LHCN-M2 (cell line): Measurements from ENCODE around the gene USP25. TPM values are rescaled to one million over a fixed set of nuclear protein-coding genes. Genes with fewer than 3 reads are reported as not detected.
A peak's percentile ranks its signal among the peaks of the same experiment; 100 is the strongest.

Experiments
- DNase-seq: peaks from one replicate; pipeline ENCODE4 v3.0.0-alpha.2; 2012; ENCODE audit warnings: low read depth
- total RNA-seq: library from RNA; depleted of rRNA; stranded (reverse); fragments of >200 nt; gene quantifications from 2 replicates; pipeline ENCODE4 v1.2.3, GENCODE V29; 2014

The USP25 gene
- total RNA-seq, 1 experiment from 2014 or later = 27.6 TPM

DNA sequence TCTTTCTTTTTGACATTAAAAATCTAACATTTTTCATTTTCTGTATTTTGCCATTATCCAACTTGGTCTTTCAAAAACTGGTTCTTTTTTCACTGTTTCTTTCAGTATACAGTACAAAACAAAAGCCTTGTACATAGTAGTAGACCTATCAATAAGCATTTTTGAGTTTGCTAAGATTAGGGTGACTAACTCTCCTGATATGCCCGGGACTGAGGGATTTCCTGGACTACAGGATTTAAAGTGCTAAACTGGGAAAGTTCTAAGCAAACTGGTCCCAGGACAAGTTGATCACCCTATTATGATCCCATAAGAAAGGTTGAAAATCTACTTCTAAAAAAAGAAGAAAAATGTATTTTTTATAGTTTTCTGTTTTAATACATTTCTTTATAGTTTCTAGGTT lies 120.9 kb downstream of the USP25 start:
- DNase-seq = peak; percentile 66

DNA sequence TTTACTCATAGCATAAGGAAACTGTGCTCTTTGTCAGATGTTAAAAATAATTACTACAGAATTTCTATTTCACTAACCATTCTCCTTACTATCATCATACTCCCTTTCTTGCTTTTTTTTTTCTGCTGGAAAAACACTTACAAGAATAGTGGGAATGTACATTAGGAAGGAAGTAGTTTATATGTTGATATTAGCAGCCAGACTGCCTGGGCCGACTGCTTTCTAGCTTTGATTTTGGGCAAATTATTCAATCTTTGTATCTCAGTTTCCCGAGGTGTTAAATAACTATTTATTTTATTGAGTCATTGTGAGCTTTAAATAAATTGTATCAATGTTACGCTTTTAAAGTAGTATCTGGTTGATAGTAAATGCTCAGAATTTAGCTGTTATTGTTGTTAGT lies 122.4 kb downstream of the USP25 start:
- no peak for DNase-seq

- DNase-seq = no peak
These were observed 123.3 kb downstream of the USP25 start for GRCh38 chr21:15853126-15853525.

- no peak for DNase-seq
These were observed 127.0 kb downstream of the USP25 start for GRCh38 chr21:15856813-15857212.

DNA sequence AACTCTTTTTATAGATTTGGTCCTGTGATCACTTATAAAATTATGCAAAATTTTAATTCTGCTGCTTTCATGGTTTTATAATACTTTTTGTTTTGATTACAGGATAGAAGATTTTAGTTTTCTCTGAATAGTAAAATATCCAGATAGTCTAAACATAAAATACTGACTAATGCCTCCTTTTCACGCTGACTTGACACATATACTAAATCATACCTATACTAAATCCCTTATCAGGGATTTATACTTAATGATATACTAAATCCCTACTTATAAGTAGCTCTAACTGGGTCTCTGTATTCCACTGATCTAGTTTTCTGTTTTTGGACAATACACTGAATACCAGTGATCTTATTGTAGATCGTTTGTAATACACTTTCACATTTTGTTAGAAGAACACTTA lies 128.0 kb downstream of the USP25 start:
- no peak for DNase-seq

DNA sequence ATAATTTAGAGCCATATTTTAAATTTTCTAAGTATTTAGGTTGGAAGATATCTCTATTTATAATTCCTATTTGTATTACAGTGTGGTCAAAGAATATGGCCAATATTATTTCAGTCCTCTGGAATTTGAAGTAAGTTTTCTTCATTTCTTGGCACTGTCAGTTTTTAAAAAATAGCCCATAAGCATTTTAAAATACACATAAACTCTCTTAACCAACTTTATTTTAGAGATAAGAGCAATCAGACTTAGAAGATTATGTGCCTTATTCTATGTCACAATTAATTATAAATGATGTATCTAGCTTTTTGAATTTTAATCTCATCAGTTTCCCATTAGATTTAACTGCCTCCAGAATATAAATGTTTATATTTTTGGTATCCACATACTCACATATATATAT lies 130.8 kb downstream of the USP25 start:
- no peak for DNase-seq

DNA sequence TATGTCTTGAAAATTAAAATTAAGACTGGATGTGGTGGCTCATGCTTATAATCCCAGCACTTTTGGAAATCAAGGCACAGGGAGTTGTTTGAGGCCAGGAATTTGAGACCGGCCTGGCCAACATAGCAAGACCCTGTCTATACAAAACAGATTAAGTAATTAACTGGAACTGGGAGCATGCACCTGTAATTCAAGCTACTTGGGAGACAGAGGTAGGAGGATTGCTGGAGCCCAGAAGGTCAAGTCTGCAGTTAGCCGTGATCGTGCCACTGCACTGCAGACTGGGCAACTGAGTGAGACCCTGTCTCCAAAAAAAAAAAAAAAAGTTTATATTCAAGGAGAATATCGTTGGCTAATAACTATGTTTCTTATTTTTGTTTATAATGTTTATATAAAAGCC lies 139.2 kb downstream of the USP25 start:
- DNase-seq = no peak

- no peak for DNase-seq
These were observed 141.0 kb downstream of the USP25 start for GRCh38 chr21:15870819-15871218.

GRCh38 chr21:15872236-15872635 lies 142.5 kb downstream of the USP25 start:
- DNase-seq = peak; percentile 67

GRCh38 chr21:15874615-15875014 lies 144.8 kb downstream of the USP25 start:
- no peak for DNase-seq

GRCh38 chr21:15875286-15875685 lies 145.5 kb downstream of the USP25 start:
- no peak for DNase-seq

- DNase-seq = no peak
These were observed 164.1 kb downstream of the USP25 start for GRCh38 chr21:15893902-15894301.

DNA sequence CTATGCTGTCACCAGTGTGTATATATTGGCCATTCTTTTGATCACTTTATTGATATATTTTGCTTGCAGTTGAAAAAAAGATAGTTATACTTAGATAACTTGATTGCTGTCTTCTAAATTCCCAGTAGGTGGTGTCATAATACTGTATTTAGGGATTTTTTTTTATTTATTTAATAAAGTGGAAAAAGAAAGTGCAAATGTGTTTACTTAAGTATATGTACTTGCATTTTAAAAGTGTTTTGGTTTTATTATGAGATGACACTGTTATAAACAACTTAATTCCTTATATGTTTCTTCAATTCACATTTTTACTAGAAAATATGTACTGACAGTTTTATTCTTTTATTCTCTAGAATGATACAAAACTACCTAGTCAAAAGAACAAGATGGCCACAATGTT lies 164.8 kb downstream of the USP25 start:
- peak; percentile 43 for DNase-seq

GRCh38 chr21:15895142-15896106 lies 165.6 kb downstream of the USP25 start:
- DNase-seq = peak; percentile 14

DNA sequence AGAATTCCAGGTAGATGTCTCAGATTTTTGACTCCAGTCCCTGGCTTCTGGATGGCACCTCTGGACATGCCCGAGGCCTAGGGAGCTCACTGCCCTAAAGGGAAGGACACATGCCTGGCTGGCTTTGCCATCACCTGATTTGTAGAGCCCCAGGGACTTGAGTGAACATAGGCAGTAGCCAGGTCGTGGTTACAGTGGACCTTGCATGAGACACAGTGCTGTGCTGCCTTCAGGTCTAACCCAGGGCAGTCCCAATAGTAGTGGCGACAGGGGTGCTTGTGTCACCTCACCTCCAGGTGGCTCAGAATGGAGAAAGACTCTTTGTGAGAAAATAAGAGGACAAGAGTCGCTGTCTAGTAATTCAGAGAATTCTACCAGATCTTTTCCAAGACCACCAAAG lies 166.7 kb downstream of the USP25 start:
- no peak for DNase-seq

GRCh38 chr21:15904389-15904788 lies 174.6 kb downstream of the USP25 start:
- no peak for DNase-seq

DNA sequence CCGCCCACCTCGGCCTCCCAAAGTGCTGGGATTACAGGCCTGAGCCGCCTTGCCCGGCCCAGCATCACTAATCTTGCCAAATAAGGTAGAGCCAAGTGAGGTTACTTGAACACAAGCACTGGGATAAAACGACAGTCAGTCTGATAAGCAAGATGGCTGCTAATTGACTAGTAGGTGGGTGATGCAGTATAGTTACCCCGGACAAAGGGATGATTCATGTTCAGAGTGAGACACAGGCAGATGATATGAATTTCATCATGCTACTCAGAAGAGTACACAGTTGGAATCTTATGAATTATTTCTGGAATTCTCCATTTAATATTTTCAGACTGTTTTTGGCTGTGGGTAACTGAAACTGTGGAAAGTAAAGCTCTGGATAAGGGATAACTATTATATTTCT lies 178.4 kb downstream of the USP25 start:
- DNase-seq = peak; percentile 59

GRCh38 chr21:15928196-15928595 lies 198.4 kb downstream of the USP25 start:
- no peak for DNase-seq

- DNase-seq = peak; percentile 35
These were observed 199.1 kb downstream of the USP25 start for GRCh38 chr21:15928686-15929425.

DNA sequence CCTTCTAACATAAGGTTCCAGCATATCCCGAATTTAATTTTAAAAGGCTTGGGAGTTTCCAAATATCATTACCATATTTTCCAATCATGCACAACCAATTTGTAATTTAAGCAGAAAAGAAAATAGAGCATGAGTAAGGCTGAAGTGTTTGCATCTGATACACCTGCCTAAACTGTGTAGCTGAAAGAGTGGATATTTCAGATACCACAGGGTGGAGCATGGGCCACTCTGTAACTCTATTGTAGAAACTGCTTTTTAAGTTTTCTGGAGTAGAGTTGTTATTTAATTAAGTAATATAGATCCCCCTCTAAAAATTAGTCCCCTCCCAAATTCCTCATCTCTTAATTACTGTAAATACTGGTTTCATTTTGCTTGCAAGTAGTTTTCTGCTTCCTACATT lies 199.8 kb downstream of the USP25 start:
- DNase-seq = no peak
